Prostate gland (tissue), 2 donors: ENCODE results near the gene FBXO44.

ENCODE experiments used
- POLR2A ChIP-seq: fragments of 450-650 bp; IDR thresholded peaks from one replicate; pipeline ENCODE4 v1.6.1; 2016; ENCODE audit warnings: antibody characterized with exemption, mild to moderate bottlenecking
- POLR2AphosphoS5 ChIP-seq: sonication (generic); formaldehyde crosslinking; IDR thresholded peaks from one replicate; pipeline ENCODE4 v1.6.1; 2017; ENCODE audit warnings: antibody characterized with exemption
- TF ChIP-seq, protein P1 (sequence below), 4 experiments: fragments of 200-600 bp in 2 of 4; fragments of 450-650 bp in 2 of 4; sonication (generic) in 2 of 4; IDR thresholded peaks; 1 replicate in 3 of 4; 2 replicates in 1 of 4; pipeline ENCODE4 v1.5.1; 2016 to 2019; ENCODE audit warnings: antibody characterized with exemption in 4 of 4, mild to moderate bottlenecking in 2 of 4, moderate library complexity in 2 of 4

DNA sequence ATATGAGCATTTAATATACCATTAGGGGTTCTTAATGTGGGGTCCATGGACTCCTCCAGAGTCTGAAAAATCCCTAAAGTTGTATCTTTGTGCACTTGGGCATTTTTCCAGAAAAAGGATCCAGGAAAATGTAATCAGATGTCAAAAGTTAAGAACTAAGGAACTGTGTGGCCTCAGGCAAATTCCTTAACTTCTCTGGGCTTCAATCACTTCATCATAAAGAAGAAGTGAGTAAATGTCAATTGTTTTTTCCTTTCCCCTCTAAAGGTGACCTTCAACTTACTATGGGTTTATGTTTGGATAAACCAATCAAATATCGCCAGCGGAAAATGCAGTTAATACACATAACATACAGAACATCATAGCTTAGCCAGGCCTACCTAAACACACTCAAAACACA, 23.8 kb downstream of the FBXO44 start:
- TF ChIP-seq, protein P1, sequence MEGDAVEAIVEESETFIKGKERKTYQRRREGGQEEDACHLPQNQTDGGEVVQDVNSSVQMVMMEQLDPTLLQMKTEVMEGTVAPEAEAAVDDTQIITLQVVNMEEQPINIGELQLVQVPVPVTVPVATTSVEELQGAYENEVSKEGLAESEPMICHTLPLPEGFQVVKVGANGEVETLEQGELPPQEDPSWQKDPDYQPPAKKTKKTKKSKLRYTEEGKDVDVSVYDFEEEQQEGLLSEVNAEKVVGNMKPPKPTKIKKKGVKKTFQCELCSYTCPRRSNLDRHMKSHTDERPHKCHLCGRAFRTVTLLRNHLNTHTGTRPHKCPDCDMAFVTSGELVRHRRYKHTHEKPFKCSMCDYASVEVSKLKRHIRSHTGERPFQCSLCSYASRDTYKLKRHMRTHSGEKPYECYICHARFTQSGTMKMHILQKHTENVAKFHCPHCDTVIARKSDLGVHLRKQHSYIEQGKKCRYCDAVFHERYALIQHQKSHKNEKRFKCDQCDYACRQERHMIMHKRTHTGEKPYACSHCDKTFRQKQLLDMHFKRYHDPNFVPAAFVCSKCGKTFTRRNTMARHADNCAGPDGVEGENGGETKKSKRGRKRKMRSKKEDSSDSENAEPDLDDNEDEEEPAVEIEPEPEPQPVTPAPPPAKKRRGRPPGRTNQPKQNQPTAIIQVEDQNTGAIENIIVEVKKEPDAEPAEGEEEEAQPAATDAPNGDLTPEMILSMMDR (IDR thresholded peaks at IDR 0.05): no peak
- TF ChIP-seq POLR2AphosphoS5 (no peak), POLR2A (no peak)
